ENCODE data around the gene RESF1. TPM values are rescaled to one million over a fixed set of nuclear protein-coding genes. Genes with fewer than 3 reads are reported as not detected.

RESF1 gene
- total and polyA plus RNA-seq, 10 donors, result 144 to 298 (median 188) TPM

DNA sequence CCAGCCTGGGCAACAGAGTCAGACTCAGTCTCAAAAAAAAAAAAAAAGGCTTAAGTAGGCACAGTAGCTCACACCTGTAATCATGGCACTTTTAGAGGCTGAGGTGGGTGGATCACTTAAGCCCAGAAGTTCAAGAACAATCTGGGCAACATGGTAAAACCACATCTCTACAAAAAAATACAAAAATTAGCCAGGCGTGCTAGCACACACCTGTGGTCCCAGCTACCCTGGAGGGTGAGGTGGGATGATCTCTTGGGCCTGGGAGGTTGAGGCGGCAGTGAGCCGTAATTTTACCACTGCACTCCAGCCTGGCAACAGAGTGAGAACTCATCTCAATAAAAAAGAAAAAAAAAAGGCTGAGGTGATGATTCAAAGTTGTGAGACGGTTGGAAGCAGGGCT, 9.1 kb upstream of the RESF1 start:
- H3K27me3 ChIP-seq (replicated peaks in 1 of 7), result no peaks in the 10 kb centered on the region
- no peak for DNase-seq
- TF ChIP-seq, protein P1, sequence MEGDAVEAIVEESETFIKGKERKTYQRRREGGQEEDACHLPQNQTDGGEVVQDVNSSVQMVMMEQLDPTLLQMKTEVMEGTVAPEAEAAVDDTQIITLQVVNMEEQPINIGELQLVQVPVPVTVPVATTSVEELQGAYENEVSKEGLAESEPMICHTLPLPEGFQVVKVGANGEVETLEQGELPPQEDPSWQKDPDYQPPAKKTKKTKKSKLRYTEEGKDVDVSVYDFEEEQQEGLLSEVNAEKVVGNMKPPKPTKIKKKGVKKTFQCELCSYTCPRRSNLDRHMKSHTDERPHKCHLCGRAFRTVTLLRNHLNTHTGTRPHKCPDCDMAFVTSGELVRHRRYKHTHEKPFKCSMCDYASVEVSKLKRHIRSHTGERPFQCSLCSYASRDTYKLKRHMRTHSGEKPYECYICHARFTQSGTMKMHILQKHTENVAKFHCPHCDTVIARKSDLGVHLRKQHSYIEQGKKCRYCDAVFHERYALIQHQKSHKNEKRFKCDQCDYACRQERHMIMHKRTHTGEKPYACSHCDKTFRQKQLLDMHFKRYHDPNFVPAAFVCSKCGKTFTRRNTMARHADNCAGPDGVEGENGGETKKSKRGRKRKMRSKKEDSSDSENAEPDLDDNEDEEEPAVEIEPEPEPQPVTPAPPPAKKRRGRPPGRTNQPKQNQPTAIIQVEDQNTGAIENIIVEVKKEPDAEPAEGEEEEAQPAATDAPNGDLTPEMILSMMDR (IDR thresholded peaks at IDR 0.05 in 8 of 11, conservative IDR thresholded peaks at IDR 0.05 in 3 of 11), result no peak
- no peak for TF ChIP-seq POLR2A (IDR thresholded peaks at IDR 0.05)
- TF ChIP-seq POLR2AphosphoS5 (IDR thresholded peaks at IDR 0.05), result no peak
- intact Hi-C loops (cut with DNase I; ENCODE audit: low total_unique reads), result loop anchor here (10.0 kb wide), 1 partner anchor 225 kb away; the partner anchor contains the start of gene AMN1
- H3K4me3 ChIP-seq, result no peak overlapping the region
- H3K27ac ChIP-seq, result peak overlapping the region in 3 of 8 donors; percentile 20 to 36 (median 26)
- H3K9me3 ChIP-seq, result peaks cover 0 to 32% (median 15%) of the 10 kb centered on the region in 8 donors
- WGBS, 5 donors, result 74 to 87% (median 83%) methylated on average over 4 of the region's 4 CpGs
- H3K4me1 ChIP-seq, result peaks cover 0 to 41% (median 6%) of the 10 kb centered on the region in 6 donors
- peaks cover 0 to 6% (median 0%) of the 10 kb centered on the region in 6 donors for H3K36me3 ChIP-seq

DNA sequence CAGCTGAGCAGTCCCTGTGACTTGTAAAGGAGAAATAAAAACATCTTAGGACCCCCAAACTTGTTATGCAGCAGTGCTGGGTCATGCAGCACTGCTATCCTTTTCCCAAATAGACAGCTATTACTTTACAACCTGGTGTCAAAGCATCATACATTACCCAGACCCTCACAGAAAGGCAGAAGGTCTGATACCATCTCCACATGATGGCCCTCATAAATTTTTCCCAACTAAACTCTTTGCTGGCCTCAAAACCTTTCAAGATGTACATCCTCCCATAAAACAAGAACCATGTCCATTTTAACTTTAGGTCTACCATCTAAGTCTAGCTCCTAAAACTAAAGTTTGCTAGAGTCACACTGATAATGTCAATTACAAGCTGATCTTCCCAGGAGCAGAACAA, 8.7 kb upstream of the RESF1 start:
- no peak overlapping the region for H3K4me3 ChIP-seq
- peak overlapping the region in 3 of 8 donors; percentile 20 to 36 (median 26) for H3K27ac ChIP-seq
- no peak for DNase-seq
- peaks cover 0 to 6% (median 0%) of the 10 kb centered on the region in 6 donors for H3K36me3 ChIP-seq
- H3K4me1 ChIP-seq, result peaks cover 0 to 45% (median 7%) of the 10 kb centered on the region in 6 donors
- H3K27me3 ChIP-seq (replicated peaks in 1 of 7), result no peaks in the 10 kb centered on the region
- TF ChIP-seq, protein P1 (IDR thresholded peaks at IDR 0.05 in 8 of 11, conservative IDR thresholded peaks at IDR 0.05 in 3 of 11), result no peak
- TF ChIP-seq POLR2A (IDR thresholded peaks at IDR 0.05), result no peak
- TF ChIP-seq POLR2AphosphoS5 (IDR thresholded peaks at IDR 0.05), result no peak
- intact Hi-C loops (cut with DNase I; ENCODE audit: low total_unique reads), result loop anchor here (10.0 kb wide), 1 partner anchor 226 kb away; the partner anchor contains the start of gene AMN1
- peaks cover 0 to 32% (median 14%) of the 10 kb centered on the region in 8 donors for H3K9me3 ChIP-seq

GRCh38 chr12:31951008-31951407, 8.2 kb upstream of the RESF1 start:
- peaks cover 0 to 6% (median 0%) of the 10 kb centered on the region in 6 donors for H3K36me3 ChIP-seq
- H3K27me3 ChIP-seq (replicated peaks in 1 of 7), result no peaks in the 10 kb centered on the region
- WGBS, 5 donors, result 37 to 58% (median 48%) methylated on average over 4 of the region's 4 CpGs
- intact Hi-C loops (cut with DNase I; ENCODE audit: low total_unique reads), result loop anchor here (10.0 kb wide), 1 partner anchor 226 kb away; the partner anchor contains the start of gene AMN1
- DNase-seq, result no peak
- H3K9me3 ChIP-seq, result peaks cover 0 to 30% (median 14%) of the 10 kb centered on the region in 8 donors
- no peak overlapping the region for H3K4me3 ChIP-seq
- peak overlapping the region in 1 of 8 donors; percentile 26 for H3K27ac ChIP-seq
- TF ChIP-seq, protein P1 (IDR thresholded peaks at IDR 0.05 in 8 of 11, conservative IDR thresholded peaks at IDR 0.05 in 3 of 11), result no peak
- TF ChIP-seq POLR2AphosphoS5 (IDR thresholded peaks at IDR 0.05) (no peak), POLR2A (IDR thresholded peaks at IDR 0.05) (no peak)
- H3K4me1 ChIP-seq, result peaks cover 0 to 49% (median 7%) of the 10 kb centered on the region in 6 donors

- no peak overlapping the region for H3K27ac ChIP-seq
- no peak for TF ChIP-seq POLR2AphosphoS5 (IDR thresholded peaks at IDR 0.05)
- TF ChIP-seq, protein P1 (IDR thresholded peaks at IDR 0.05 in 8 of 11, conservative IDR thresholded peaks at IDR 0.05 in 3 of 11), result no peak
- WGBS, 5 donors, result 76 to 92% (median 84%) methylated on average over 2 of the region's 2 CpGs
- no peak overlapping the region for H3K4me3 ChIP-seq
- peaks cover 0 to 58% (median 7%) of the 10 kb centered on the region in 6 donors for H3K4me1 ChIP-seq
- peaks cover 0 to 30% (median 14%) of the 10 kb centered on the region in 8 donors for H3K9me3 ChIP-seq
- H3K27me3 ChIP-seq (replicated peaks in 1 of 7), result no peaks in the 10 kb centered on the region
- intact Hi-C loops (cut with DNase I; ENCODE audit: low total_unique reads), result loop anchor here (10.0 kb wide), 1 partner anchor 227 kb away; the partner anchor contains the start of gene AMN1
- no peak for DNase-seq
- peaks cover 0 to 6% (median 0%) of the 10 kb centered on the region in 6 donors for H3K36me3 ChIP-seq
Measured at GRCh38 chr12:31951939-31952338, 7.3 kb upstream of the RESF1 start.

All from spleen (tissue), 11 donors.